Liver (tissue), 9 donors: Measurements from ENCODE around the gene PTPRC. TPM values are rescaled to one million over a fixed set of nuclear protein-coding genes. Genes with fewer than 3 reads are reported as not detected.

ENCODE experiments used
- DNase-seq: peaks from one replicate; pipeline ENCODE4 v3.0.0-alpha.2; 2017; ENCODE audit warnings: low spot score
- H3K27ac ChIP-seq, 2 donors: one replicate each; pipeline ENCODE4 v1.7.0; 2013; ENCODE audit warnings: inconsistent platforms in 2 of 2, low read length in 2 of 2, control low read depth in 1 of 2, low read depth in 1 of 2, mild to moderate bottlenecking in 1 of 2
- H3K27me3 ChIP-seq, 4 donors: one replicate each; pipeline versions ENCODE4 v1.6.1 to v1.7.0; 2013; ENCODE audit warnings: low read length in 3 of 4, inconsistent platforms in 1 of 4, mild to moderate bottlenecking in 1 of 4, moderate library complexity in 1 of 4; ENCODE audit not compliant: control insufficient read depth in 4 of 4, insufficient read depth in 4 of 4
- H3K36me3 ChIP-seq, 4 donors: one replicate each; pipeline versions ENCODE4 v1.6.1 to v1.7.0; 2013; ENCODE audit warnings: low read length in 3 of 4, mild to moderate bottlenecking in 3 of 4, low read depth in 1 of 4, moderate library complexity in 1 of 4; ENCODE audit not compliant: control insufficient read depth in 4 of 4, insufficient read depth in 3 of 4
- H3K4me1 ChIP-seq, 4 donors: one replicate each; pipeline versions ENCODE4 v1.6.1 to v1.7.0; 2013; ENCODE audit warnings: low read length in 3 of 4, mild to moderate bottlenecking in 3 of 4, moderate library complexity in 1 of 4; ENCODE audit not compliant: control insufficient read depth in 4 of 4, insufficient read depth in 4 of 4
- H3K4me3 ChIP-seq, 3 donors: one replicate each; pipeline versions ENCODE4 v1.6.1 to v1.7.0; 2013; ENCODE audit warnings: low read length in 3 of 3, control low read depth in 1 of 3, low read depth in 1 of 3, mild to moderate bottlenecking in 1 of 3
- H3K9ac ChIP-seq, 2 donors: one replicate each; pipeline ENCODE4 v1.7.0; 2013; ENCODE audit warnings: low read length in 2 of 2, mild to moderate bottlenecking in 2 of 2, moderate library complexity in 2 of 2, control low read depth in 1 of 2, low read depth in 1 of 2
- H3K9me3 ChIP-seq, 4 donors: one replicate each; pipeline versions ENCODE4 v1.6.1 to v1.7.0; 2013; ENCODE audit warnings: low read length in 3 of 4; ENCODE audit not compliant: control insufficient read depth in 4 of 4
- CTCF ChIP-seq: fragments of 150-350 bp; IDR thresholded peaks from 2 replicates; pipeline ENCODE4 v1.5.1; 2017; ENCODE audit warnings: improper control_type of control experiment, low read depth, low read length; ENCODE audit not compliant: missing input control
- EGR1 ChIP-seq, 2 donors: IDR thresholded peaks; 2 replicates each; pipeline ENCODE4 v1.6.1; 2016 to 2018; ENCODE audit warnings: antibody characterized with exemption in 2 of 2, low read depth in 2 of 2
- RAD21 ChIP-seq, 2 donors: IDR thresholded peaks; 2 replicates each; pipeline ENCODE4 v1.6.1; 2016; ENCODE audit warnings: antibody characterized with exemption in 2 of 2, mild to moderate bottlenecking in 2 of 2
- REST ChIP-seq: IDR thresholded peaks from 2 replicates; pipeline ENCODE4 v1.6.1; 2016; ENCODE audit warnings: antibody characterized with exemption, mild to moderate bottlenecking
- YY1 ChIP-seq: IDR thresholded peaks from 2 replicates; pipeline ENCODE4 v1.6.1; 2016; ENCODE audit warnings: antibody characterized with exemption, mild to moderate bottlenecking
- whole genome bisulfite sequencing: extraction: QIAGEN DNeasy Blood & Tissue Kit; methylation state at CpG from one replicate; pipeline ENCODE4 v1.1.7; 2013; 5-methylcytosine and 5-hydroxymethylcytosine counted together
- polyA plus RNA-seq, 2 donors: library from polyadenylated mRNA; stranded (reverse) in 1 of 2; unstranded in 1 of 2; fragments of 200-250 nt in 1 of 2; fragments of >200 nt in 1 of 2; fragmentation: Nextera tagmentation in 1 of 2; extraction: Ambion mirVana in 1 of 2; gene quantifications; one replicate each; pipeline versions ENCODE4 v1.2.1 to v1.2.3, GENCODE V29; 2013 to 2015
- total RNA-seq, 2 donors: library from RNA; depleted of rRNA; stranded (reverse); fragments of >200 nt; gene quantifications; one replicate each; pipeline ENCODE4 v1.2.3, GENCODE V29; 2014
- donor health status: healthy.
- donor health status: healthy.
- donor health status: healthy.
- donor health status: healthy.
- donor health status: healthy.

PTPRC gene
- total RNA-seq, result 10 to 100 TPM; 25.2 to 34.1 TPM
- polyA plus RNA-seq, result 1 to 10 TPM; 5.8 to 7.3 TPM

- Histone ChIP-seq H3K36me3 (no peaks in the 10 kb centered on the region), H3K4me1 (peaks cover 0 to 2% (median 0%) of the 10 kb centered on the region in 4 donors), H3K4me3 (peak within 1 kb of the TSS in 2 of 3 donors; percentile 20 to 36), H3K27me3 (no peaks in the 10 kb centered on the region), H3K27ac (peak within 1 kb of the TSS in 1 of 2 donors; percentile 57), H3K9ac (peak within 1 kb of the TSS in 1 of 2 donors; percentile 90), H3K9me3 (no peaks in the 10 kb centered on the region)
- 52% methylated on average over 6 of the region's 6 CpGs for WGBS
- TF ChIP-seq YY1 (peak; percentile 16), RAD21 (IDR thresholded peaks at IDR 0.05) (peak in 1 of 2 donors; percentile 16), EGR1 (IDR thresholded peaks at IDR 0.05; ENCODE audit: low read depth in 2 of 2) (no peak)
- no peak for DNase-seq
Measured at GRCh38 chr1:198638894-198639635, at the start of gene PTPRC. PTPRC (plus strand) TSS chr1:198639040; CDS start chr1:198639269, 229 bp downstream.

GRCh38 chr1:198590454-198590853 is 48.4 kb upstream of the PTPRC start:
- peaks cover 0 to 5% (median 2%) of the 10 kb centered on the region in 4 donors for H3K9me3 ChIP-seq
- TF ChIP-seq REST, result no peak
- no peak overlapping the region for H3K4me3 ChIP-seq
- no peak overlapping the region for H3K9ac ChIP-seq
- H3K27ac ChIP-seq, result no peak overlapping the region
- no peaks in the 10 kb centered on the region for H3K36me3 ChIP-seq
- H3K4me1 ChIP-seq, result no peaks in the 10 kb centered on the region
- no peaks in the 10 kb centered on the region for H3K27me3 ChIP-seq
- DNase-seq, result no peak

DNA sequence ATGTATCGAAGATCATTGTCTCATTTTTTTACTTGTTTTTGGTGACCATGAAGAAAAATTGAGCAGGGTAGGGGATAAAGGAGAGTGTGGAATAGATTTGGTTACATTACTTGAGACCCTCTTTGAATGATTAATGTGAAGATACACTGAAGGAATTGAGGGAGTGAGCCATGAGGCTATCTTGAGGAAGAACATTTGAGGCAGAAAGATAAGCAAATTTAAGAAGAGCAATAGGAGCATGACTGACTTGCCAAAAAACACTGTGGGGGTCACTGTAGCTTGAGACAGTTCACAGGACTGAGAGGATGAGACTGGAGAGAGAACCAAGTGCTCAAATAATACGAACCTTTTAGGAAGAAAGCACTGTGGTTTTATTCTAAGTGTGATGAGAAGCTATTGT is 43.1 kb upstream of the PTPRC start:
- no peak for DNase-seq
- TF ChIP-seq CTCF (no peak), YY1 (no peak), EGR1 (IDR thresholded peaks at IDR 0.05; ENCODE audit: low read depth in 2 of 2) (no peak)
- 81% methylated on average over 2 of the region's 2 CpGs for WGBS
- no peak overlapping the region for H3K27ac ChIP-seq
- H3K4me1 ChIP-seq, result no peaks in the 10 kb centered on the region
- H3K9ac ChIP-seq, result no peak overlapping the region
- H3K36me3 ChIP-seq, result no peaks in the 10 kb centered on the region
- H3K4me3 ChIP-seq, result no peak overlapping the region
- no peaks in the 10 kb centered on the region for H3K27me3 ChIP-seq
- H3K9me3 ChIP-seq, result no peaks in the 10 kb centered on the region
